Adrenal gland (tissue), 5 donors: ENCODE measurements around the gene FRRS1L.

Experiments
- CTCF ChIP-seq, 6 experiments: fragments of 450-650 bp in 4 of 6; fragments of 200-600 bp in 2 of 6; sonication (generic) in 1 of 6; IDR thresholded peaks; 1 replicate in 5 of 6; 2 replicates in 1 of 6; pipeline versions ENCODE4 v1.5.1 to v1.8.0; 2016 to 2021; ENCODE audit warnings: antibody characterized with exemption in 6 of 6, mild to moderate bottlenecking in 2 of 6, moderate library complexity in 1 of 6
- POLR2A ChIP-seq, 2 donors: fragments of 450-650 bp; IDR thresholded peaks; one replicate each; pipeline ENCODE4 v1.6.1; 2017; ENCODE audit warnings: antibody characterized with exemption in 2 of 2, mild to moderate bottlenecking in 2 of 2, moderate library complexity in 1 of 2
- donor health status: DM: no; HTN: no; CAD: no.

DNA sequence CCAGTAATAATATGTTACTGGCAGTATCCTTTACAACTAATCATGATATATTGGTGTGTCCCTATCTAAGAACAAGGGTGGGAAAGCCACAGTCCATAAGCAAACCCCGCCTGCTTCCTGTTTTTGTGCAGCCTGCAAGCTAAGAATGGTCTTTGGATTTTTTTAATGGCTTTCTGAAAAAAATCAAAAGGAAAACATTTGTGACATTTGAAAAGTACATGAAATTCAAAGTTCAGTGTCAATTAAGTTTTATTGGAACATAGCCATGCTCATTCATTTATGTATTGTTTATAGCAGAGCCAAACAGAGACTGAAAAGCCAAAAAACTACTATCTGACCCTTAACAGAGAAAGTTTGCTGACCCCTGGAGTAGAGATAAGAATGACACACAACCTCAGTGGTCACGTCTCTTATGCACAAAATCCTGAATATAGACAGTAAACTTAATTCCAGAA is 34.5 kb downstream of the FRRS1L start:
- no peak for TF ChIP-seq CTCF (IDR thresholded peaks at IDR 0.05)
- TF ChIP-seq POLR2A (IDR thresholded peaks at IDR 0.05) = no peak
